PFSK-1 (cell line): ENCODE data around the gene SIPA1.

Experiments
- POLR2AphosphoS5 ChIP-seq: IDR thresholded peaks from 2 replicates; pipeline ENCODE4 v1.6.1; 2012; ENCODE audit warnings: low read depth, mild to moderate bottlenecking, control low read depth, low read length, moderate library complexity
- TAF1 ChIP-seq: IDR thresholded peaks from 2 replicates; pipeline ENCODE4 v1.6.1; 2012; ENCODE audit warnings: low read length, control low read depth, borderline replicate concordance; ENCODE audit not compliant: insufficient read depth
- TF ChIP-seq, protein P1 (sequence below), 2 experiments: IDR thresholded peaks; 2 replicates each; pipeline versions ENCODE4 v1.6.1 to v1.8.0; 2011 to 2012; ENCODE audit warnings: low read depth in 2 of 2, low read length in 2 of 2, control low read depth in 1 of 2, inconsistent platforms in 1 of 2, mild to moderate bottlenecking in 1 of 2, moderate library complexity in 1 of 2; ENCODE audit not compliant: insufficient read depth in 1 of 2

DNA sequence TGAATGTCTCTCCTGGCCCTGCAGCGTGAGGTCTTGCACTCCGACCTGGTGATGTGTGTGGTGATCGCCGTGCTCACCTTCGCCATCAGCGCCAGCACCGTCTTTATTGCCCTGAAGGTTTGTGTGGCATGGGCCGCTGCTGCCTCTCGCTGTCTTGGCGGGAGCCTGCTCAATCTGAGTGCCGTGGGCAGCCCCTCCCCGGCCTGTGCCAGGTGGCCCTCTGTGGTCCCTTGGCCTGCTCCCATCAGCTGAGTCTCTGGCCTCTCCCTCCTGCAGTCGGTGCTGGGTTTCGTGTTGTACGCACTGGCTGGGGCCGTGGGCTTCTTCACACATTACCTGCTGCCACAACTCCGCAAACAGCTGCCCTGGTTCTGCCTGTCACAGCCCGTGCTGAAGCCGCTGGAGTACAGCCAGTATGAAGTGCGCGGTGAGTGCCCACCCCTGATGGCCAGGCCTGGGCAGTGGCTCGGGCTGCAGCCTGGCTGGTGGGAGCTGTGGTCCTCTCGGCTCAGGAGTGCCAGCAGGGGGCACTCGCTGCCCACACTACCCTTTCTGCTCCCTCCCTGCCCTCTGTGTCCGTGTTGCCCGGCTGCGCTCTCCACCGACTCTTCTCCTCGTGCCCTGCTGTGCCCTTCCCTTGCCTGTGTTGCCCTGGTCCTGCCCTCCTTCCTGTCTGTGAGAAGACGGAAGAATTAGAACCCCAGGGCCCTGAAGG, 12.1 kb upstream of the SIPA1 start:
- TF ChIP-seq POLR2AphosphoS5 (no peak), TAF1 (no peak)
- TF ChIP-seq, protein P1, sequence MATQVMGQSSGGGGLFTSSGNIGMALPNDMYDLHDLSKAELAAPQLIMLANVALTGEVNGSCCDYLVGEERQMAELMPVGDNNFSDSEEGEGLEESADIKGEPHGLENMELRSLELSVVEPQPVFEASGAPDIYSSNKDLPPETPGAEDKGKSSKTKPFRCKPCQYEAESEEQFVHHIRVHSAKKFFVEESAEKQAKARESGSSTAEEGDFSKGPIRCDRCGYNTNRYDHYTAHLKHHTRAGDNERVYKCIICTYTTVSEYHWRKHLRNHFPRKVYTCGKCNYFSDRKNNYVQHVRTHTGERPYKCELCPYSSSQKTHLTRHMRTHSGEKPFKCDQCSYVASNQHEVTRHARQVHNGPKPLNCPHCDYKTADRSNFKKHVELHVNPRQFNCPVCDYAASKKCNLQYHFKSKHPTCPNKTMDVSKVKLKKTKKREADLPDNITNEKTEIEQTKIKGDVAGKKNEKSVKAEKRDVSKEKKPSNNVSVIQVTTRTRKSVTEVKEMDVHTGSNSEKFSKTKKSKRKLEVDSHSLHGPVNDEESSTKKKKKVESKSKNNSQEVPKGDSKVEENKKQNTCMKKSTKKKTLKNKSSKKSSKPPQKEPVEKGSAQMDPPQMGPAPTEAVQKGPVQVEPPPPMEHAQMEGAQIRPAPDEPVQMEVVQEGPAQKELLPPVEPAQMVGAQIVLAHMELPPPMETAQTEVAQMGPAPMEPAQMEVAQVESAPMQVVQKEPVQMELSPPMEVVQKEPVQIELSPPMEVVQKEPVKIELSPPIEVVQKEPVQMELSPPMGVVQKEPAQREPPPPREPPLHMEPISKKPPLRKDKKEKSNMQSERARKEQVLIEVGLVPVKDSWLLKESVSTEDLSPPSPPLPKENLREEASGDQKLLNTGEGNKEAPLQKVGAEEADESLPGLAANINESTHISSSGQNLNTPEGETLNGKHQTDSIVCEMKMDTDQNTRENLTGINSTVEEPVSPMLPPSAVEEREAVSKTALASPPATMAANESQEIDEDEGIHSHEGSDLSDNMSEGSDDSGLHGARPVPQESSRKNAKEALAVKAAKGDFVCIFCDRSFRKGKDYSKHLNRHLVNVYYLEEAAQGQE (IDR thresholded peaks at IDR 0.05; ENCODE audit: insufficient read depth in 1 of 2, low read depth in 2 of 2, low read length in 2 of 2): no peak
